CD4-positive, CD25-positive, alpha-beta regulatory T cell (primary cell): ENCODE measurements around the gene ST3GAL3. TPM values are rescaled to one million over a fixed set of nuclear protein-coding genes. Genes with fewer than 3 reads are reported as not detected.

ENCODE experiments used
- ATAC-seq, 2 donors: fragments of 150-1000 bp; cut with Tn5 transposase; one replicate each; pipeline ENCODE4 v1.10.0; 2021; ENCODE audit warnings: low read depth in 2 of 2, moderate number of reproducible peaks in 2 of 2, moderate library complexity in 1 of 2
- DNase-seq, 3 donors: peaks; one replicate each; pipeline versions ENCODE4 v3.0.0 to v3.0.0-alpha.2; 2012 to 2022; ENCODE audit warnings: mixed read lengths in 1 of 3
- H3K27ac ChIP-seq: one replicate; pipeline ENCODE4 v1.7.0; 2013; ENCODE audit warnings: mild to moderate bottlenecking, low read length; ENCODE audit not compliant: insufficient read depth, poor library complexity, severe bottlenecking
- H3K27me3 ChIP-seq: one replicate; pipeline ENCODE4 v1.7.0; 2013; ENCODE audit warnings: low read length; ENCODE audit not compliant: control insufficient read depth, insufficient read depth
- H3K36me3 ChIP-seq: one replicate; pipeline ENCODE4 v1.7.0; 2013; ENCODE audit warnings: mild to moderate bottlenecking, low read length, moderate library complexity; ENCODE audit not compliant: control insufficient read depth, insufficient read depth
- H3K4me1 ChIP-seq: 2 replicates; pipeline ENCODE4 v1.7.0; 2013; ENCODE audit warnings: mild to moderate bottlenecking, low read length; ENCODE audit not compliant: insufficient read depth, control insufficient read depth, poor library complexity, severe bottlenecking
- H3K4me3 ChIP-seq: one replicate; pipeline ENCODE4 v1.7.0; 2013; ENCODE audit warnings: low read depth, mild to moderate bottlenecking, low read length, moderate library complexity
- H3K9me3 ChIP-seq, 2 experiments: 1 replicate in 1 of 2; 2 replicates in 1 of 2; pipeline ENCODE4 v1.7.0; 2013; ENCODE audit warnings: low read length in 2 of 2, mild to moderate bottlenecking in 1 of 2, moderate library complexity in 1 of 2; ENCODE audit not compliant: control insufficient read depth in 2 of 2
- H3K27ac Mint-ChIP-seq, 3 donors: one replicate each; pipeline ENCODE4 v1.8.0; 2020 to 2022; ENCODE audit warnings: mild to moderate bottlenecking in 3 of 3, mixed read lengths in 3 of 3, moderate library complexity in 2 of 3
- H3K27me3 Mint-ChIP-seq: one replicate; pipeline ENCODE4 v1.8.0; 2022; ENCODE audit warnings: mild to moderate bottlenecking, mixed read lengths
- H3K36me3 Mint-ChIP-seq: one replicate; pipeline ENCODE4 v1.8.0; 2020; ENCODE audit warnings: mixed read lengths
- H3K4me1 Mint-ChIP-seq, 4 donors: one replicate each; pipeline ENCODE4 v1.8.0; 2020 to 2022; ENCODE audit warnings: mixed read lengths in 4 of 4, mild to moderate bottlenecking in 1 of 4
- H3K4me3 Mint-ChIP-seq, 4 donors: one replicate each; pipeline ENCODE4 v1.8.0; 2020 to 2022; ENCODE audit warnings: mild to moderate bottlenecking in 4 of 4, mixed read lengths in 4 of 4, moderate library complexity in 3 of 4
- H3K9me3 Mint-ChIP-seq, 7 donors: one replicate each; pipeline ENCODE4 v1.8.0; 2020 to 2022; ENCODE audit warnings: mixed read lengths in 7 of 7, mild to moderate bottlenecking in 3 of 7, moderate library complexity in 2 of 7
- polyA plus RNA-seq, 4 donors: library from polyadenylated mRNA; unstranded; fragments of 300-500 nt; fragmentation: Illumina TruSeq; gene quantifications; one replicate each; pipeline ENCODE4 v1.2.3, GENCODE V29; 2021
- total RNA-seq: library from RNA; stranded (reverse); gene quantifications from one replicate; pipeline ENCODE4 v1.2.3, GENCODE V29; 2022

Gene ST3GAL3
- total and polyA plus RNA-seq, 5 donors from 2014 or later, result 5.7 to 25.0 (median 8.5) TPM

DNA sequence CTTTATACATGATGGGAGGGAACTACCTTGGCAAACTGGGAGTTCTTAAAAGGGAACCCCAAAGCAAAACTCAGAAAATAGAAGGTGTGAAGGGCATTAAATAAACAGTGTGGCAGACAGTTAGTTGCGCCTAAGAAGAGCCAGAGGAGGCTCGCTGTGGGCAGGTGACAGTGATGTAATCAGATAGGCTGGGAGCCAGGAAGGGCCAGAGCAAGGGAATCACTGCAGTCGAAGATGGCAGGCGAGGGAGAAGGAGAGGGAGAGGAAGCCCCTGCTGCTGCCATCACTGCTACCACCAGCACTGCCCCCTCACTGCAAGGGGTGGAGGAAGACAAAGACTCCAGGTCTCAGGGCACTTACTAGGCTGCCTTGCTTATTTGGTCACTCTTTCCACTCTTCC lies 97.2 kb downstream of the ST3GAL3 start:
- H3K4me1 Mint-ChIP-seq, result peaks cover 0 to 7% (median 0%) of the 10 kb centered on the region in 4 donors
- Histone ChIP-seq H3K4me3 (no peak overlapping the region), H3K4me1 (no peaks in the 10 kb centered on the region), H3K27ac (no peak overlapping the region), H3K9me3 (no peaks in the 10 kb centered on the region), H3K36me3 (peaks cover 9% of the 10 kb centered on the region), H3K27me3 (no peaks in the 10 kb centered on the region)
- no peak overlapping the region for H3K27ac Mint-ChIP-seq
- DNase-seq (no peak), ATAC-seq (no peak)
- H3K9me3 Mint-ChIP-seq, result peaks cover 0 to 12% (median 0%) of the 10 kb centered on the region in 7 donors
- H3K27me3 Mint-ChIP-seq, result no peaks in the 10 kb centered on the region
- H3K36me3 Mint-ChIP-seq, result peaks cover 22% of the 10 kb centered on the region
- no peak overlapping the region for H3K4me3 Mint-ChIP-seq

DNA sequence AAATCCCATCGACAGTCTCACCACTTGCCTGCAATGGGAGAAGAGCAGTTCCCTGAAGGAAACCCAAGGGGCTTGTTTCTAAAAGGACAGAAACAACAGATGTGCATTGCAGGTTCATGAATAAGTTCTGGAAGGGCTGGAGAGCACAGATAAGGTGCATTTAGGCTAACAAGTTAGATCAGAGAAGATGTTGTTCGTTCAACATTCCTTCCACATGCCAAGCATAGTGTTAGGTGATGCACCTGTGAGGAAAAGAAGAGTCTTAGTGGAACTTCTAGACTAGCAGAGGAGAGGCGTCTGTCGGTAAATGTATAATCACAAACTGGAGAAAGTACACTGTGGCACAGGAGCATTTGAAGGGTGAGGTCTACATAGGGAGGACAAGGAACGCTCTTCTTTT lies 98.0 kb downstream of the ST3GAL3 start:
- Histone ChIP-seq H3K9me3 (no peaks in the 10 kb centered on the region), H3K4me1 (no peaks in the 10 kb centered on the region), H3K36me3 (peaks cover 5% of the 10 kb centered on the region), H3K27me3 (no peaks in the 10 kb centered on the region), H3K27ac (no peak overlapping the region), H3K4me3 (no peak overlapping the region)
- H3K4me1 Mint-ChIP-seq, result peaks cover 0 to 4% (median 0%) of the 10 kb centered on the region in 4 donors
- peaks cover 24% of the 10 kb centered on the region for H3K36me3 Mint-ChIP-seq
- ATAC-seq (no peak), DNase-seq (no peak)
- no peak overlapping the region for H3K4me3 Mint-ChIP-seq
- H3K27ac Mint-ChIP-seq, result no peak overlapping the region
- no peaks in the 10 kb centered on the region for H3K27me3 Mint-ChIP-seq
- H3K9me3 Mint-ChIP-seq, result peaks cover 0 to 12% (median 0%) of the 10 kb centered on the region in 7 donors

GRCh38 chr1:43806183-43806582 lies 98.8 kb downstream of the ST3GAL3 start:
- H3K27ac Mint-ChIP-seq, result no peak overlapping the region
- Histone ChIP-seq H3K36me3 (peaks cover 4% of the 10 kb centered on the region), H3K27ac (no peak overlapping the region), H3K9me3 (no peaks in the 10 kb centered on the region), H3K4me3 (no peak overlapping the region), H3K4me1 (no peaks in the 10 kb centered on the region), H3K27me3 (no peaks in the 10 kb centered on the region)
- no peak overlapping the region for H3K4me3 Mint-ChIP-seq
- peaks cover 0 to 12% (median 0%) of the 10 kb centered on the region in 7 donors for H3K9me3 Mint-ChIP-seq
- peaks cover 31% of the 10 kb centered on the region for H3K36me3 Mint-ChIP-seq
- H3K27me3 Mint-ChIP-seq, result no peaks in the 10 kb centered on the region
- ATAC-seq (no peak), DNase-seq (no peak)
- no peaks in the 10 kb centered on the region for H3K4me1 Mint-ChIP-seq

- H3K27ac ChIP-seq, result no peak overlapping the region
- no peak for ATAC-seq
- H3K4me3 Mint-ChIP-seq, result no peak overlapping the region
Measured at GRCh38 chr1:43809097-43809673, 101.8 kb downstream of the ST3GAL3 start.

DNA sequence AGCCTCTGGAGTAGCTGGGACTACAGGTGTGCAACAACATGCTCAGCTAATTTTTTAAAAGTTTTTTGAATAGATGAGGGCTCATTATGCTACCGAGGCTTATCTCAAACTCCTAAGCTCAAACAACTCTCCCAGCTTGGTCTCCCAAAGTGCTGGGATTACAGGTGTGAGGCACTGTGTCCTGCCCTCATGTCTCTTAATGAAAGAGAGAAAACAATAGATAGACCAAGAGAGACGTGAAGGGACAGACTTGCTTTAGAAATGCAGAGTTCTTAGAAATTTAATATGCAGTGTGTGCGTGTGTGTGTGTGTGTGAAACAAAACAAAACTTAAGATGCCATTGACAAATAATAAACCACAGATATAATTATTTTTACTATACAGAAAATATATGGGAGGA lies 105.2 kb downstream of the ST3GAL3 start:
- Histone ChIP-seq H3K27me3 (no peaks in the 10 kb centered on the region), H3K36me3 (peaks cover 18% of the 10 kb centered on the region), H3K4me1 (no peaks in the 10 kb centered on the region), H3K27ac (no peak overlapping the region), H3K4me3 (no peak overlapping the region), H3K9me3 (no peaks in the 10 kb centered on the region)
- no peak overlapping the region for H3K4me3 Mint-ChIP-seq
- H3K36me3 Mint-ChIP-seq, result peaks cover 66% of the 10 kb centered on the region
- no peaks in the 10 kb centered on the region for H3K27me3 Mint-ChIP-seq
- peaks cover 0 to 17% (median 2%) of the 10 kb centered on the region in 7 donors for H3K9me3 Mint-ChIP-seq
- no peaks in the 10 kb centered on the region for H3K4me1 Mint-ChIP-seq
- ATAC-seq, result no peak
- no peak overlapping the region for H3K27ac Mint-ChIP-seq
- no peak for DNase-seq

More at GRCh38 chr1:43809097-43809673, 101.8 kb downstream of the ST3GAL3 start:
- DNase-seq, result no peak
- H3K27me3 Mint-ChIP-seq, result no peaks in the 10 kb centered on the region
- peaks cover 0 to 12% (median 1%) of the 10 kb centered on the region in 7 donors for H3K9me3 Mint-ChIP-seq
- Histone ChIP-seq H3K4me3 (no peak overlapping the region), H3K9me3 (no peaks in the 10 kb centered on the region), H3K27me3 (no peaks in the 10 kb centered on the region), H3K36me3 (peaks cover 2% of the 10 kb centered on the region), H3K4me1 (no peaks in the 10 kb centered on the region)
- H3K36me3 Mint-ChIP-seq, result peaks cover 38% of the 10 kb centered on the region
- H3K27ac Mint-ChIP-seq, result peak overlapping the region in 1 of 3 donors; percentile 21
- no peaks in the 10 kb centered on the region for H3K4me1 Mint-ChIP-seq

- DNase-seq (no peak), ATAC-seq (no peak)
- Histone ChIP-seq H3K4me3 (no peak overlapping the region), H3K36me3 (peaks cover 31% of the 10 kb centered on the region), H3K4me1 (no peaks in the 10 kb centered on the region), H3K27me3 (no peaks in the 10 kb centered on the region), H3K27ac (no peak overlapping the region), H3K9me3 (peaks cover 7 to 9% of the 10 kb centered on the region in 2 experiments)
- no peaks in the 10 kb centered on the region for H3K4me1 Mint-ChIP-seq
- H3K36me3 Mint-ChIP-seq, result peaks cover 65% of the 10 kb centered on the region
- peaks cover 0 to 12% (median 1%) of the 10 kb centered on the region in 7 donors for H3K9me3 Mint-ChIP-seq
- no peak overlapping the region for H3K27ac Mint-ChIP-seq
- H3K4me3 Mint-ChIP-seq, result no peak overlapping the region
- no peaks in the 10 kb centered on the region for H3K27me3 Mint-ChIP-seq
Measured at GRCh38 chr1:43814401-43814800, 107.1 kb downstream of the ST3GAL3 start.

DNA sequence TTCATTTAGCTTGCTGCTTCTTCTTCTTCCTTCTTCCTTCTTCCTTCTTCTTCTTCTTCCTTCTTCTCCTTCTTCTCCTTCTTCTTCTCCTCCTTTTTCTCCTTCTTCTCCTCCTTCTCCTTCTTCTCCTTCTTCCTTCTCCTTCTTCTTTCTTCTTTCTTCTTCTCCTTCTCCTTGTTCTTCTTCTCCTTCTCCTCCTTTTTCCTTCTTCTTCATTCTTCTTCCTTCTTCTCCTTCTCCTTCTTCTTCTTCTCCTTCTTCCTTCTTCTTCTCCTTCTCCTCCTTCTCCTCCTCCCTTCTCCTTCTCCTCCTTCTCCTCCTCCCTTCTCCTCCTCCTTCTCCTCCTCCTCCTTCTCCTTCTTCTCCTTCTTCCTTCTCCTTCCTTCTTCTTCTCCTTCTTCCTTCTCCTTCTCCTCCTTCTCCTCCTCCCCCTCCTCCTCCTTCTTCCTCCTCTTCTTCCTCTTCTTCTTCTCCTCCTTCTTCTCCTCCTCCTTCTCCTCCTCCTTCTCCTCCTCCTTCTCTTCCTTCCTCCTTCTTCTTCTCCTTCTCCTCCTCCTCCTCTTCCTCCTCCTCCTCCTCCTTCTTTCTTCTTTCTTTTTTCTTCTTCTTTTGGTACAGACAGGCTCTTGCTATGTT lies 110.1 kb downstream of the ST3GAL3 start:
- H3K27ac Mint-ChIP-seq, result no peak overlapping the region

GRCh38 chr1:43818691-43819090 lies 111.4 kb downstream of the ST3GAL3 start:
- H3K27ac Mint-ChIP-seq, result no peak overlapping the region
- H3K9me3 Mint-ChIP-seq, result peaks cover 0 to 12% (median 1%) of the 10 kb centered on the region in 7 donors
- peaks cover 7 to 9% of the 10 kb centered on the region in 2 experiments for H3K9me3 ChIP-seq
- no peak overlapping the region for H3K4me3 ChIP-seq
- peaks cover 0 to 3% (median under 1%) of the 10 kb centered on the region in 4 donors for H3K4me1 Mint-ChIP-seq
- no peak for DNase-seq
- no peaks in the 10 kb centered on the region for H3K27me3 Mint-ChIP-seq
- H3K27ac ChIP-seq, result no peak overlapping the region
- peaks cover 37% of the 10 kb centered on the region for H3K36me3 ChIP-seq
- no peaks in the 10 kb centered on the region for H3K27me3 ChIP-seq
- no peak overlapping the region for H3K4me3 Mint-ChIP-seq
- no peak for ATAC-seq
- no peaks in the 10 kb centered on the region for H3K4me1 ChIP-seq
- peaks cover 72% of the 10 kb centered on the region for H3K36me3 Mint-ChIP-seq

More for the DNA sequence above, 110.1 kb downstream of the ST3GAL3 start:
- peaks cover 0 to 12% (median 1%) of the 10 kb centered on the region in 7 donors for H3K9me3 Mint-ChIP-seq
- H3K27me3 Mint-ChIP-seq, result no peaks in the 10 kb centered on the region
- H3K4me1 Mint-ChIP-seq, result peaks cover 0 to 3% (median 0%) of the 10 kb centered on the region in 4 donors
- H3K36me3 Mint-ChIP-seq, result peaks cover 66% of the 10 kb centered on the region
- peaks cover 7 to 9% of the 10 kb centered on the region in 2 experiments for H3K9me3 ChIP-seq
- ATAC-seq (no peak), DNase-seq (no peak)
- H3K4me1 ChIP-seq, result no peaks in the 10 kb centered on the region
- no peak overlapping the region for H3K27ac ChIP-seq
- no peak overlapping the region for H3K4me3 ChIP-seq
- no peaks in the 10 kb centered on the region for H3K27me3 ChIP-seq
- peaks cover 37% of the 10 kb centered on the region for H3K36me3 ChIP-seq
- H3K4me3 Mint-ChIP-seq, result no peak overlapping the region
